Head of caudate nucleus (tissue), 42 donors: ENCODE results near the gene MED20.

ENCODE experiments used
- DNase-seq, 42 donors: peaks; one replicate each; pipeline versions ENCODE4 v3.0.0 to v3.0.0-alpha.2; 2020 to 2021; ENCODE audit warnings: mixed read lengths in 7 of 42
- intact Hi-C: fragments of 100-400 bp; cut with DNase I; formaldehyde crosslinking; loops from one replicate; pipeline ENCODE4 v1.15.0; 2022

MED20 gene

GRCh38 chr6:41878246-41878645, 42.7 kb downstream of the MED20 start:
- no peak for DNase-seq
- intact Hi-C loops = no loop called here

- DNase-seq = no peak
- intact Hi-C loops = no loop called here
These were observed 43.8 kb downstream of the MED20 start for GRCh38 chr6:41877051-41877680.

GRCh38 chr6:41874741-41875140, 46.2 kb downstream of the MED20 start:
- intact Hi-C loops = no loop called here
- no peak for DNase-seq

GRCh38 chr6:41872147-41872546, 48.8 kb downstream of the MED20 start:
- intact Hi-C loops = no loop called here
- no peak for DNase-seq

GRCh38 chr6:41871691-41872090, 49.2 kb downstream of the MED20 start:
- no peak for DNase-seq
- intact Hi-C loops = no loop called here

GRCh38 chr6:41859356-41859755, 61.6 kb downstream of the MED20 start:
- no peak for DNase-seq
- intact Hi-C loops = no loop called here

- DNase-seq = no peak
These were observed 62.2 kb downstream of the MED20 start for GRCh38 chr6:41858703-41859102.

More at GRCh38 chr6:41858703-41859102, 62.2 kb downstream of the MED20 start:
- intact Hi-C loops = no loop called here
